HG03354 (cell line): Measurements from ENCODE around the gene METTL2A.
"Not testable (repeated sequence)": the region's sequence is repeated elsewhere in the genome, so short reads cannot be mapped to it uniquely, and the experiment has no call there.

Experiments
- ATAC-seq: cut with Tn5 transposase; IDR thresholded peaks from one replicate; pipeline ENCODE4 v1.9.1; 2021; ENCODE audit warnings: mild to moderate bottlenecking; ENCODE audit not compliant: unreplicated experiment, poor library complexity, severe bottlenecking

Gene METTL2A

DNA sequence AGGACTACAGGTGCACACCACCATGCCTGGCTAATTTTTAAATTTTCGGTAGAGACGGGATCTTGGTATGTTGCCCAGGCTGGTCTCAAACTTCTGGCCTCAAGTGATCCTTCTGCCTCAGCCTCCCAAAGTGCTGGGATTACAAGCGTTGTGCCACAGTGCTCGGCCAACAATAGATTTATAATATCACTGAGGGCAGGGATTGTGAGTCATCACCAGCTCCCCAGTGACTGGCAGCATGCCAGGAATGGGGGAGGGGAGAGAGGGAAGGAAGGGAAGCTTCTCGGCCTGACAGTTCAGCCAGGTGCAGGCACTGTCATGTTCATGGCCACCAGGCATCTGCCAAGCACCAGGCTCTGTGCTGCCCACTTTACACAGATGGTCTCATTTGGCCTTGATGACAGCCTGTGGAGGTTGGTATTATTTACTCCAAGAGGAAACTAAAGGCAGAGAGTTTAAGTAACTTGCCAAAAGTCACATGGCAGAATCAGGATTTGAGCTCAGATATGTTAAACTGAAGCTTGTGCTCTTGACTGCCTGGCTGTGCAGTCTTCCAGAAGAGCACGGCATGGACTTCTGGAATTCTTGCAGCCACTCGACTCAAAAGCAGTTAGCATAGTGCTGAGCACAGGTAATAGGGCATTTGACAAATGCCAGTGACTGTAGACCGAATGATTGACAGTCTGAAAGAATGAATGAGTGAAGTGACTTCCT is 47.1 kb downstream of the METTL2A start:
- not testable (repeated sequence) for ATAC-seq

- not testable (repeated sequence) for ATAC-seq
Measured at GRCh38 chr17:62471380-62471880, 47.7 kb downstream of the METTL2A start.

GRCh38 chr17:62473030-62473982 is 49.6 kb downstream of the METTL2A start:
- ATAC-seq = not testable (repeated sequence)

GRCh38 chr17:62477111-62477510 is 53.4 kb downstream of the METTL2A start:
- not testable (repeated sequence) for ATAC-seq

DNA sequence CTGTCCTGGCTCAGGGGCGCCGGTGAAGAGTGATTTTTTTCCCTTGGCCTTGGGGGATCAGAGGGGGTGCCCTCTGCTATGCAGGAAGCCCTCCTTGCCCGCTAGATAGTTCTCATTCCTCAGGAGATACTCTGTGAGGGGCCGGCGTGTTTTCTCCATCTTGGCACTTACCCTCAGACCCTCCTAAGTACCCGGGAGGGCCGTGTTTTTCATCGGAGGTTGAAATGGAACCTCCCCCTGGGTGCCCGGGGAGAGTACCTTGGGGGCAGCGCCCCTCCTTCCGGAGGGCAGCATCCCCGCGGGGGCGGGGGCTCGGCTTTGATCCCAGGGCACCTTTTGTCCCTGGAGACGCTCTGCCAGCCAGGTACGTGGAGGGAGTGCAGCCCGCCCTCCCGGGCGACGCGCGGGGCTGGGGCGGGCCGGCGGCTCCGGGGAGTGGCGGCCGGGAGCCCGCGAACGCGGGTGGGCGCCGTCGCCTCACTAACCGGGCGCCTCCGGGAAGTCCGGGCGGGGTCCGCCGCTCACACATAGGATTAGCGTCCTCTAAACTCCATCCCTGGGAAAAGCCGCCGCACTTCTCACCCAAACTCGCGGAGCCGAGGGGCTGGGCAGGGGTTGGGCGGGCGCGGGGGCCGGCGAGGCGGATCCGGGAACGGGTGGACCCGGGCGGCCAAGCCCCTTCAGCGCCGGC is 54.2 kb downstream of the METTL2A start:
- ATAC-seq = peak; percentile 31

- ATAC-seq = peak; percentile 78
Measured at GRCh38 chr17:62478424-62478879, 54.8 kb downstream of the METTL2A start, which contains the start of gene TLK2. Gene TLK2, plus strand, starts transcription at chr17:62478825. Its CDS starts 2,301 bp downstream, at chr17:62481126.

DNA sequence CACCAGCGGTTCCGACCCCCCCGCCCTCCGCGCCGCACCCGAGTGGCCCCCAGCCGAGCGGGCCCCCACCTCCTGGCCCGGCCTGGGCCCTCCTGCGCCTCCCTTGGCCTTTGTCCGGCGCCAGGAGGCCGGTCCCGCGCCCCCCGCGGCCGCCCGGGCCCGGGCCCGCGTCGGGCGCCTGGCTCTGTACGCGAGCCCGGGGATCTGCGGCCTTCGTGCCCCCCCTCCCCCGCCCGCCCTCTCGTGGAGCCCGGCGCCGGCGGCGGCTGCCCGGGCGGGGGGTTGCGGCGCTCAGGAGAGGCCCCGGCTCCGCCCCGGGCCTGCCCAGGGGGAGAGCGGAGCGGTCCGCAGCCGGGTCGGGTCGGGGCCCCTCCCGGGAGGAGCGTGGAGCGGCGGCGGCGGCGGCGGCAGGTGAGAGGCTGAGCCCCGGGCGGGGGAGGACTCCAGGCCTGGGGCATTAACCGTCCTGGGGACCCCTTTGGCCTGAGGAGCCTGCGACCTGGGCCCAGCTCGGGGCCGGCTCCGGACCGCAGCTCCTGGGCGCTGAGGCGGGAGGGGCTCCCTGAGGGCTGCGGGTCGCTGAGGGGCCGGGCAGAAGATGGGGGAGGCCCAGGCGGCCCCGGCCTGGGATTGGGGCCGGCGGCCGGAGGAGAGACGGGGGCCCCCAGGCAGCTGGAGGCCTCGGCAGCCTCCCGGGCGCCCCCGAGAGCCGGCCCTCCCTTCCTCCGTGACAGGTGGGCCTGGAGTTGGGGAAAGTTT is 55.4 kb downstream of the METTL2A start:
- ATAC-seq = peak; percentile 38

GRCh38 chr17:62479639-62480258 is 56.1 kb downstream of the METTL2A start:
- ATAC-seq = not testable (repeated sequence)

DNA sequence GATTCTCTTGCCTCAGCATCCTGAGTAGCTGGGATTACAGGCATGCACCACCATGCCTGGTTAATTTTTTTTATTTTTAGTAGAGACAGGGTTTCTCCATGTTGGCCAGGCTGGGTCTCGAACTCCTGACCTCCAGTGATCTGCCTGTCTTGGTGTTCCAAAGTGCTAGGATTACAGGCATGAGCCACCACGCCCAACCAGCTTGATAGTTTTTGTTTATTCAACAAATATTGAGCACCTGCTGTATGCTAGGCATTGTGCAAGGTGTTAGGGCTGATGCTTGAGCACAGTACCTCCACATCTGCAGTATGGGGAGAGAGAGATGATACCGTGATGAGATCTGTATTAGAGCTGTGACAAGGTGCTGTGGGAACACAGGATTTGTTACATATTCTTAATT is 58.9 kb downstream of the METTL2A start:
- ATAC-seq = not testable (repeated sequence)

- ATAC-seq = not testable (repeated sequence)
Measured at GRCh38 chr17:62490990-62491389, 67.3 kb downstream of the METTL2A start.

- not testable (repeated sequence) for ATAC-seq
Measured at GRCh38 chr17:62493049-62493655, 69.5 kb downstream of the METTL2A start.

- not testable (repeated sequence) for ATAC-seq
Measured at GRCh38 chr17:62494073-62494472, 70.4 kb downstream of the METTL2A start.

- not testable (repeated sequence) for ATAC-seq
Measured at GRCh38 chr17:62496344-62496743, 72.6 kb downstream of the METTL2A start.

DNA sequence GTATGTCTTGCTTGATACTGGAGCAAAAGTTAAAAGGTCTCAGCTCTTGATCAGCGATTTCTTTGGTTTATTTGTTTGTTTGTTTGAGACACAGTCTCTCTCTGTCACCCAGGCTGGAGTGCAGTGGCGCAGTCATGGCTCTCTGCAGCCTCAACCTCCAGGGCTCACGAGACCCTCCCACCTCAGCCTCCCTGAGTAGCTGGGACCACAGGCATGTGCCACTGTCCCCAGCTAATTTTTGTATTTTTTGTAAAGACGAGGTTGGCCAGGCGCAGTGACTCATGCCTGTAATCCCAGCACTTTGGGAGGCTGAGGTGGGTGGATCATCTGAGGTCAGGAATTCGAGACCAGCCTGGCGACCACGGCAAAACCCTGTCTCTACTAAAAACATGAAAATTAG is 75.1 kb downstream of the METTL2A start:
- ATAC-seq = not testable (repeated sequence)
